Stimulated activated memory B cell treated with anti-CD40 and anti-IgM and Interleukin-4, amounts not matched to agents 10 μg/mL and 1 μg/mL and 100 μg/mL, for 72 hours (primary cell): ENCODE data around the gene HIF3A.

Source experiments
- ATAC-seq: fragments of 150-1000 bp; cut with Tn5 transposase; 2 replicates; pipeline ENCODE4 v1.10.0; 2021
- H3K27ac Mint-ChIP-seq: one replicate; pipeline ENCODE4 v1.8.0; 2022; ENCODE audit warnings: mild to moderate bottlenecking, mixed read lengths
- H3K27me3 Mint-ChIP-seq: one replicate; pipeline ENCODE4 v1.8.0; 2022; ENCODE audit warnings: mixed read lengths
- H3K36me3 Mint-ChIP-seq: one replicate; pipeline ENCODE4 v1.8.0; 2022; ENCODE audit warnings: mixed read lengths
- H3K4me1 Mint-ChIP-seq: one replicate; pipeline ENCODE4 v1.8.0; 2022; ENCODE audit warnings: mixed read lengths
- H3K4me3 Mint-ChIP-seq: one replicate; pipeline ENCODE4 v1.8.0; 2022; ENCODE audit warnings: mild to moderate bottlenecking, moderate library complexity, mixed read lengths
- H3K9me3 Mint-ChIP-seq: one replicate; pipeline ENCODE4 v1.8.0; 2022; ENCODE audit warnings: mixed read lengths

HIF3A gene

GRCh38 chr19:46388311-46389095, 91.7 kb downstream of the HIF3A start:
- H3K4me1 Mint-ChIP-seq = no peaks in the 10 kb centered on the region
- H3K27ac Mint-ChIP-seq = no peak overlapping the region
- H3K36me3 Mint-ChIP-seq = peaks cover 82% of the 10 kb centered on the region
- H3K9me3 Mint-ChIP-seq = peaks cover 3% of the 10 kb centered on the region
- H3K27me3 Mint-ChIP-seq = no peaks in the 10 kb centered on the region
- no peak overlapping the region for H3K4me3 Mint-ChIP-seq
- ATAC-seq = no peak

GRCh38 chr19:46390121-46390858, 93.4 kb downstream of the HIF3A start:
- H3K27me3 Mint-ChIP-seq = no peaks in the 10 kb centered on the region
- H3K4me1 Mint-ChIP-seq = no peaks in the 10 kb centered on the region
- H3K9me3 Mint-ChIP-seq = peaks cover 3% of the 10 kb centered on the region
- H3K4me3 Mint-ChIP-seq = no peak overlapping the region
- ATAC-seq = peak; percentile 35
- peaks cover 65% of the 10 kb centered on the region for H3K36me3 Mint-ChIP-seq
- no peak overlapping the region for H3K27ac Mint-ChIP-seq

- Mint-ChIP-seq H3K9me3 (peaks cover 3% of the 10 kb centered on the region), H3K36me3 (peaks cover 62% of the 10 kb centered on the region), H3K4me3 (no peak overlapping the region), H3K4me1 (no peaks in the 10 kb centered on the region), H3K27ac (no peak overlapping the region), H3K27me3 (no peaks in the 10 kb centered on the region)
- ATAC-seq = no peak
These were observed 94.0 kb downstream of the HIF3A start for GRCh38 chr19:46390866-46391265.

- H3K9me3 Mint-ChIP-seq = peaks cover 3% of the 10 kb centered on the region
- ATAC-seq = no peak
- H3K4me1 Mint-ChIP-seq = no peaks in the 10 kb centered on the region
- H3K4me3 Mint-ChIP-seq = no peak overlapping the region
- no peaks in the 10 kb centered on the region for H3K27me3 Mint-ChIP-seq
- peaks cover 59% of the 10 kb centered on the region for H3K36me3 Mint-ChIP-seq
- H3K27ac Mint-ChIP-seq = no peak overlapping the region
These were observed 94.7 kb downstream of the HIF3A start for GRCh38 chr19:46391296-46392251.

- Mint-ChIP-seq H3K27me3 (no peaks in the 10 kb centered on the region), H3K4me1 (no peaks in the 10 kb centered on the region), H3K36me3 (peaks cover 51% of the 10 kb centered on the region), H3K9me3 (peaks cover 3% of the 10 kb centered on the region), H3K27ac (no peak overlapping the region), H3K4me3 (no peak overlapping the region)
- no peak for ATAC-seq
These were observed 95.5 kb downstream of the HIF3A start for GRCh38 chr19:46392252-46392801.

GRCh38 chr19:46392837-46393236, 96.0 kb downstream of the HIF3A start:
- ATAC-seq = no peak
- Mint-ChIP-seq H3K27ac (no peak overlapping the region), H3K4me1 (no peaks in the 10 kb centered on the region), H3K9me3 (peaks cover 3% of the 10 kb centered on the region), H3K27me3 (no peaks in the 10 kb centered on the region), H3K36me3 (peaks cover 46% of the 10 kb centered on the region), H3K4me3 (no peak overlapping the region)
